IMR-90 (cell line): ENCODE data around the gene PHETA1. TPM values are rescaled to one million over a fixed set of nuclear protein-coding genes. Genes with fewer than 3 reads are reported as not detected.

Experiments
- ATAC-seq: fragments of 200-7000 bp; cut with Tn5 transposase; 2 replicates; pipeline ENCODE4 v1.9.1; 2020; ENCODE audit warnings: low read depth, mild to moderate bottlenecking, moderate library complexity
- BruUV-seq: library from RNA; stranded (reverse); fragments of 400-500 nt; replicated peaks from 2 replicates; lab custom pipeline; 2021; lab: Mats Ljungman, UMichigan
- CTCF ChIA-PET: fragments of 300-600 bp; formaldehyde crosslinking; extraction: SDS; loops from one replicate; lab custom pipeline; 2021; ENCODE audit warnings: antibody characterized with exemption; lab: Yijun Ruan, JAX
- POLR2A ChIA-PET: fragments of 300-600 bp; sonication (Branson Sonifier 250); formaldehyde crosslinking; loops from one replicate; lab custom pipeline; 2022; ENCODE audit warnings: antibody characterized with exemption; ENCODE audit not compliant: unreplicated experiment; lab: Charles Lee
- DNase-seq: peaks from one replicate; pipeline ENCODE4 v3.0.0; 2013
- H2AFZ ChIP-seq: replicated peaks from 2 replicates; pipeline ENCODE3; 2013; ENCODE audit warnings: low read length, mild to moderate bottlenecking; ENCODE audit not compliant: poor library complexity
- H2AK5ac ChIP-seq: 2 replicates; pipeline ENCODE4 v1.6.1; 2013; ENCODE audit warnings: low read depth, low read length, inconsistent platforms
- H2AK9ac ChIP-seq: replicated peaks from 2 replicates; pipeline ENCODE3; 2013; ENCODE audit warnings: mild to moderate bottlenecking, low read depth, low read length, moderate library complexity; ENCODE audit not compliant: poor library complexity
- H2BK120ac ChIP-seq: 2 replicates; pipeline ENCODE4 v1.6.1; 2013; ENCODE audit warnings: low read depth, low read length, inconsistent platforms
- H2BK15ac ChIP-seq: 3 replicates; pipeline ENCODE4 v1.6.1; 2013; ENCODE audit warnings: low read depth, low read length, inconsistent platforms
- H2BK20ac ChIP-seq: 2 replicates; pipeline ENCODE4 v1.6.1; 2013; ENCODE audit warnings: low read depth, mild to moderate bottlenecking, inconsistent platforms, low read length, moderate library complexity
- H2BK5ac ChIP-seq: 2 replicates; pipeline ENCODE4 v1.6.1; 2013; ENCODE audit warnings: mild to moderate bottlenecking, low read depth, low read length, inconsistent platforms; ENCODE audit not compliant: poor library complexity, severe bottlenecking
- H3K14ac ChIP-seq: replicated peaks from 2 replicates; pipeline ENCODE4 v1.6.1; 2013; ENCODE audit warnings: low read depth, low read length, inconsistent platforms
- H3K18ac ChIP-seq: 2 replicates; pipeline ENCODE4 v1.6.1; 2013; ENCODE audit warnings: low read depth, low read length, control low read depth
- H3K23ac ChIP-seq: 2 replicates; pipeline ENCODE4 v1.6.1; 2013; ENCODE audit warnings: low read depth, low read length, inconsistent platforms
- H3K27ac ChIP-seq: 2 replicates; pipeline ENCODE4 v1.5.1; 2013; ENCODE audit warnings: mild to moderate bottlenecking, control low read depth, low read length; ENCODE audit not compliant: insufficient read depth
- H3K27me3 ChIP-seq: 2 replicates; pipeline ENCODE4 v1.6.1; 2013; ENCODE audit warnings: low read length; ENCODE audit not compliant: control insufficient read depth, insufficient read depth
- H3K36me3 ChIP-seq: 2 replicates; pipeline ENCODE4 v1.6.1; 2013; ENCODE audit warnings: low read length, mixed read lengths; ENCODE audit not compliant: control insufficient read depth, insufficient read depth
- H3K4ac ChIP-seq: 2 replicates; pipeline ENCODE4 v1.6.1; 2013; ENCODE audit warnings: low read depth, low read length, inconsistent platforms
- H3K4me1 ChIP-seq: 2 replicates; pipeline ENCODE4 v1.6.1; 2013; ENCODE audit warnings: low read length, mixed read lengths; ENCODE audit not compliant: control insufficient read depth, insufficient read depth
- H3K4me2 ChIP-seq: 2 replicates; pipeline ENCODE4 v1.6.1; 2013; ENCODE audit warnings: low read depth, mild to moderate bottlenecking, control low read depth, low read length, moderate library complexity
- H3K4me3 ChIP-seq: 2 replicates; pipeline ENCODE4 v1.5.1; 2013; ENCODE audit warnings: low read depth, mild to moderate bottlenecking, control low read depth, low read length, moderate library complexity; ENCODE audit not compliant: insufficient read depth
- H3K56ac ChIP-seq: 2 replicates; pipeline ENCODE4 v1.6.1; 2013; ENCODE audit warnings: low read length, inconsistent platforms; ENCODE audit not compliant: insufficient read depth; ENCODE audit errors: extremely low read depth
- H3K79me1 ChIP-seq, 2 experiments: 2 replicates each; pipeline ENCODE4 v1.6.1; 2013; ENCODE audit warnings: low read length in 2 of 2, inconsistent platforms in 1 of 2, low read depth in 1 of 2
- H3K9ac ChIP-seq: 2 replicates; pipeline ENCODE4 v1.6.1; 2013; ENCODE audit warnings: low read depth, low read length, control low read depth
- H3K9me1 ChIP-seq: 2 replicates; pipeline ENCODE4 v1.6.1; 2013; ENCODE audit warnings: low read length, inconsistent platforms; ENCODE audit not compliant: insufficient read depth
- H3K9me3 ChIP-seq: 2 replicates; pipeline ENCODE4 v1.6.1; 2013; ENCODE audit warnings: low read length; ENCODE audit not compliant: control insufficient read depth, insufficient read depth
- H4K20me1 ChIP-seq: 2 replicates; pipeline ENCODE4 v1.6.1; 2013; ENCODE audit warnings: low read length, inconsistent platforms; ENCODE audit not compliant: insufficient read depth
- H4K5ac ChIP-seq: 2 replicates; pipeline ENCODE4 v1.6.1; 2013; ENCODE audit warnings: mild to moderate bottlenecking, low read depth, low read length, control low read depth
- H4K8ac ChIP-seq, 2 experiments: 2 replicates each; pipeline ENCODE4 v1.6.1; 2013; ENCODE audit warnings: low read depth in 2 of 2, low read length in 2 of 2, control low read depth in 1 of 2, inconsistent platforms in 1 of 2
- H4K91ac ChIP-seq: 2 replicates; pipeline ENCODE4 v1.6.1; 2013; ENCODE audit warnings: low read depth, low read length, inconsistent platforms; ENCODE audit not compliant: insufficient read depth
- CEBPB ChIP-seq: IDR thresholded peaks from 2 replicates; pipeline ENCODE4 v1.6.1; 2012; ENCODE audit warnings: low read depth, low read length, improper control_type of control experiment
- ELK1 ChIP-seq: fragments of 150-350 bp; IDR thresholded peaks from 2 replicates; pipeline ENCODE4 v1.6.1; 2016; ENCODE audit warnings: low read depth, mild to moderate bottlenecking, low read length, moderate library complexity, borderline replicate concordance
- FOS ChIP-seq: fragments of 150-350 bp; IDR thresholded peaks from 2 replicates; pipeline ENCODE4 v1.6.1; 2016; ENCODE audit warnings: low read depth, low read length
- MAFK ChIP-seq: IDR thresholded peaks from 2 replicates; pipeline ENCODE4 v1.6.1; 2012; ENCODE audit warnings: low read depth, low read length, improper control_type of control experiment
- NFE2L2 ChIP-seq: fragments of 150-350 bp; IDR thresholded peaks from 2 replicates; pipeline ENCODE4 v1.6.1; 2016; ENCODE audit warnings: low read depth, mild to moderate bottlenecking, low read length
- POLR2A ChIP-seq: IDR thresholded peaks from 2 replicates; pipeline ENCODE4 v1.6.1; 2012; ENCODE audit warnings: mild to moderate bottlenecking, low read depth, low read length
- RAD21 ChIP-seq: IDR thresholded peaks from 2 replicates; pipeline ENCODE4 v1.6.1; 2012; ENCODE audit warnings: low read length, improper control_type of control experiment
- RFX5 ChIP-seq: IDR thresholded peaks from 2 replicates; pipeline ENCODE4 v1.8.0; 2012; ENCODE audit warnings: low read depth, mild to moderate bottlenecking, low read length, moderate library complexity
- SMC3 ChIP-seq: fragments of 150-350 bp; IDR thresholded peaks from 2 replicates; pipeline ENCODE4 v1.6.1; 2016; ENCODE audit warnings: low read depth, mild to moderate bottlenecking, antibody characterized with exemption, low read length, moderate library complexity
- WGBS, 2 experiments: methylation state at CpG; one replicate each; pipeline versions ENCODE4 v1.1.5 to v1.1.7; 2013; ENCODE audit warnings: missing lambda C conversion rate in 2 of 2; ENCODE audit not compliant: insufficient read length in 1 of 2; ENCODE audit errors: extremely low coverage in 2 of 2; 5-methylcytosine and 5-hydroxymethylcytosine counted together
- dilution Hi-C: fragments of 300-500 bp; cut with HindIII; formaldehyde crosslinking; loops from one replicate; pipeline ENCODE4 v1.14.3; 2018; ENCODE audit warnings: low sequenced_read_pairs; ENCODE audit not compliant: unreplicated experiment
- in situ Hi-C: fragments of 300-500 bp; cut with MboI; formaldehyde crosslinking; loops from 3 replicates; pipeline ENCODE4 v1.14.3; 2019; ENCODE audit warnings: low sequenced_read_pairs, inconsistent platforms, mixed read lengths
- intact Hi-C: fragments of 100-400 bp; cut with micrococcal nuclease; formaldehyde crosslinking; loops from 2 replicates; pipeline ENCODE4 v1.10.0; 2022
- polyA plus RNA-seq, 3 experiments: library from polyadenylated mRNA; depleted of rRNA; stranded (reverse); fragments of >200 nt; gene quantifications; 2 replicates each; pipeline ENCODE4 v1.2.3, GENCODE V29; 2012; ENCODE audit warnings: low replicate concordance in 1 of 3
- total RNA-seq: library from RNA; depleted of rRNA; stranded (reverse); fragments of >200 nt; gene quantifications from 2 replicates; pipeline ENCODE4 v1.2.3, GENCODE V29; 2012
- TF ChIP-seq, protein P1 (sequence below): fragments of 150-350 bp; IDR thresholded peaks from 2 replicates; pipeline ENCODE4 v1.6.1; 2017; ENCODE audit warnings: mild to moderate bottlenecking, antibody characterized with exemption, low read length, low read depth

PHETA1 gene
- total and polyA plus RNA-seq, 2 of the 4 experiments (the other 2 are of a cell fraction), result 3.2 to 6.6 TPM

- H2AFZ ChIP-seq, result peak overlapping the region; percentile 47
- no peak overlapping the region for H3K56ac ChIP-seq
- peak overlapping the region; percentile 94 for H2BK20ac ChIP-seq
- H3K9me1 ChIP-seq, result 0 out of 2 replicates have a peak, but pooled peaks cover 2% of the 10 kb centered on the region
- H2AK9ac ChIP-seq, result no peak overlapping the region
- intact Hi-C loops (loop anchor here (5.0 kb wide), 1 partner anchor 274 kb away; no protein-coding TSS in a partner anchor), in situ Hi-C loops (no loop called here), dilution Hi-C loops (no loop called here)
- H2BK120ac ChIP-seq, result peak overlapping the region; percentile 63; the same call in 1 of the 2 replicates
- no peak overlapping the region for H2BK5ac ChIP-seq
- no peak for ATAC-seq
- no peak for TF ChIP-seq RAD21
- TF ChIP-seq, protein P1, sequence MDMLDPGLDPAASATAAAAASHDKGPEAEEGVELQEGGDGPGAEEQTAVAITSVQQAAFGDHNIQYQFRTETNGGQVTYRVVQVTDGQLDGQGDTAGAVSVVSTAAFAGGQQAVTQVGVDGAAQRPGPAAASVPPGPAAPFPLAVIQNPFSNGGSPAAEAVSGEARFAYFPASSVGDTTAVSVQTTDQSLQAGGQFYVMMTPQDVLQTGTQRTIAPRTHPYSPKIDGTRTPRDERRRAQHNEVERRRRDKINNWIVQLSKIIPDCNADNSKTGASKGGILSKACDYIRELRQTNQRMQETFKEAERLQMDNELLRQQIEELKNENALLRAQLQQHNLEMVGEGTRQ, result no peak
- no peak for TF ChIP-seq SMC3
- no peak for TF ChIP-seq FOS
- no peak for TF ChIP-seq MAFK
- TF ChIP-seq CEBPB, result no peak
- TF ChIP-seq RFX5, result no peak
- no peak for TF ChIP-seq ELK1
- TF ChIP-seq NFE2L2, result no peak
- TF ChIP-seq POLR2A, result no peak
- WGBS, 2 experiments, result 87% methylated on average over 3 of the region's 4 CpGs; no CpG with 5 or more reads in 1 of the 2 experiments
- no peak overlapping the region for H3K18ac ChIP-seq
- no peak overlapping the region for H3K27ac ChIP-seq
- peak overlapping the region; percentile 44 to 47; a peak in 2 of 4 replicates for H4K8ac ChIP-seq
- no peaks in the 10 kb centered on the region for H3K9me3 ChIP-seq
- 0 out of 2 replicates have a peak overlapping the region, but pooled peaks have one; percentile 68 for H3K14ac ChIP-seq
- peak overlapping the region; percentile 83 for H2AK5ac ChIP-seq
- H3K9ac ChIP-seq, result no peak overlapping the region
- H3K23ac ChIP-seq, result no peak overlapping the region
- H3K27me3 ChIP-seq, result no peaks in the 10 kb centered on the region
- no peak overlapping the region for H4K5ac ChIP-seq
- CTCF ChIA-PET, result interaction anchor here (1.6 kb wide), 1 partner anchor 53 kb away, joined by 13 read pairs; no protein-coding TSS in a partner anchor
- peaks cover 9% of the 10 kb centered on the region for H3K4me1 ChIP-seq
- no peak overlapping the region for H4K91ac ChIP-seq
- no peaks in the 10 kb centered on the region for H3K36me3 ChIP-seq
- no peaks in the 10 kb centered on the region for H4K20me1 ChIP-seq
- H3K4ac ChIP-seq, result peak overlapping the region; percentile 41; the same call in 1 of the 2 replicates
- H3K4me2 ChIP-seq, result no peak overlapping the region
- no TSS peak for BruUV-seq
- DNase-seq, result no peak
- POLR2A ChIA-PET, result no interaction called here
- H2BK15ac ChIP-seq, result peak overlapping the region; percentile 29; the same call in 2 of the 3 replicates
- H3K4me3 ChIP-seq, result no peak overlapping the region
- H3K79me1 ChIP-seq, result no peaks in the 10 kb centered on the region
Observed at GRCh38 chr12:111398530-111398929, 29.6 kb upstream of the PHETA1 start.
